ENCODE data around the gene OSBPL2.

The OSBPL2 gene

GRCh38 chr20:62198931-62199330 lies 39.4 kb upstream of the OSBPL2 start:
- Histone ChIP-seq H3K36me3 (peaks cover 45% of the 10 kb centered on the region), H3K9me3 (ENCODE audit: severe bottlenecking) (no peaks in the 10 kb centered on the region), H3K27me3 (ENCODE audit: insufficient read depth, low read depth, severe bottlenecking) (no peaks in the 10 kb centered on the region), H3K27ac (no peak overlapping the region), H3K4me3 (ENCODE audit: low read depth, low read length) (no peak overlapping the region)
- TF ChIP-seq CTCF (IDR thresholded peaks at IDR 0.05; ENCODE audit: low read depth, low read length), result no peak
- no peak for DNase-seq

GRCh38 chr20:62200491-62201172 lies 37.7 kb upstream of the OSBPL2 start:
- peaks cover 45% of the 10 kb centered on the region for H3K36me3 ChIP-seq

GRCh38 chr20:62201173-62202082 lies 36.9 kb upstream of the OSBPL2 start:
- no peak for TF ChIP-seq CTCF (IDR thresholded peaks at IDR 0.05; ENCODE audit: low read depth, low read length)
- Histone ChIP-seq H3K9me3 (ENCODE audit: severe bottlenecking) (no peaks in the 10 kb centered on the region), H3K36me3 (peaks cover 42% of the 10 kb centered on the region), H3K4me3 (ENCODE audit: low read depth, low read length) (no peak overlapping the region), H3K27ac (no peak overlapping the region), H3K27me3 (ENCODE audit: insufficient read depth, low read depth, severe bottlenecking) (no peaks in the 10 kb centered on the region)
- no peak for DNase-seq

More at GRCh38 chr20:62200491-62201172, 37.7 kb upstream of the OSBPL2 start:
- Histone ChIP-seq H3K27ac (no peak overlapping the region), H3K27me3 (ENCODE audit: insufficient read depth, low read depth, severe bottlenecking) (no peaks in the 10 kb centered on the region), H3K9me3 (ENCODE audit: severe bottlenecking) (no peaks in the 10 kb centered on the region), H3K4me3 (ENCODE audit: low read depth, low read length) (no peak overlapping the region)
- DNase-seq, result no peak
- TF ChIP-seq CTCF (IDR thresholded peaks at IDR 0.05; ENCODE audit: low read depth, low read length), result no peak

- Histone ChIP-seq H3K4me3 (ENCODE audit: low read depth, low read length) (no peak overlapping the region), H3K36me3 (peaks cover 42% of the 10 kb centered on the region), H3K27ac (no peak overlapping the region), H3K27me3 (ENCODE audit: insufficient read depth, low read depth, severe bottlenecking) (no peaks in the 10 kb centered on the region), H3K9me3 (ENCODE audit: severe bottlenecking) (no peaks in the 10 kb centered on the region)
- DNase-seq, result no peak
- TF ChIP-seq CTCF (IDR thresholded peaks at IDR 0.05; ENCODE audit: low read depth, low read length), result no peak
Observed at GRCh38 chr20:62202083-62202395, 36.3 kb upstream of the OSBPL2 start.

GRCh38 chr20:62202676-62203377 lies 35.5 kb upstream of the OSBPL2 start:
- Histone ChIP-seq H3K27ac (no peak overlapping the region), H3K9me3 (ENCODE audit: severe bottlenecking) (no peaks in the 10 kb centered on the region), H3K27me3 (ENCODE audit: insufficient read depth, low read depth, severe bottlenecking) (no peaks in the 10 kb centered on the region), H3K36me3 (peaks cover 37% of the 10 kb centered on the region), H3K4me3 (ENCODE audit: low read depth, low read length) (no peak overlapping the region)
- no peak for DNase-seq
- TF ChIP-seq CTCF (IDR thresholded peaks at IDR 0.05; ENCODE audit: low read depth, low read length), result no peak

All from WERI-Rb-1 (cell line).